CD4-positive, alpha-beta T cell (primary cell): Measurements from ENCODE around the gene PTPN5. TPM values are rescaled to one million over a fixed set of nuclear protein-coding genes. Genes with fewer than 3 reads are reported as not detected.
"Not testable (repeated sequence)": the region's sequence is repeated elsewhere in the genome, so short reads cannot be mapped to it uniquely, and the experiment has no call there.

ENCODE experiments used
- ATAC-seq: fragments of 200-7000 bp; cut with Tn5 transposase; one replicate; pipeline ENCODE4 v1.10.0; 2022; ENCODE audit warnings: mild to moderate bottlenecking; ENCODE audit not compliant: poor library complexity
- CTCF ChIA-PET: fragments of 350-600 bp; sonication (Branson Sonifier 250); formaldehyde crosslinking; loops from one replicate; lab custom pipeline; 2021; ENCODE audit warnings: antibody characterized with exemption, inconsistent platforms; lab: Charles Lee
- POLR2A ChIA-PET: fragments of 350-600 bp; sonication (Branson Sonifier 250); formaldehyde crosslinking; loops from one replicate; lab custom pipeline; 2021; ENCODE audit warnings: antibody characterized with exemption, inconsistent platforms; lab: Charles Lee
- DNase-seq, 14 experiments: peaks; one replicate each; pipeline ENCODE4 v3.0.0-alpha.2; 2013 to 2020; ENCODE audit warnings: mixed read lengths in 2 of 14
- H3K27ac ChIP-seq, 2 donors: one replicate each; pipeline versions ENCODE4 v1.5.1 to v1.7.0; 2013; ENCODE audit warnings: low read length in 2 of 2, low read depth in 1 of 2, mild to moderate bottlenecking in 1 of 2
- H3K27me3 ChIP-seq, 2 experiments: 1 replicate in 1 of 2; 2 replicates in 1 of 2; pipeline versions ENCODE4 v1.6.1 to v1.7.0; 2013; ENCODE audit warnings: low read length in 2 of 2, control low read depth in 1 of 2, mild to moderate bottlenecking in 1 of 2, moderate library complexity in 1 of 2; ENCODE audit not compliant: insufficient read depth in 2 of 2, control insufficient read depth in 1 of 2
- H3K36me3 ChIP-seq: one replicate; pipeline ENCODE4 v1.6.1; 2013; ENCODE audit warnings: low read length, control low read depth; ENCODE audit not compliant: insufficient read depth
- H3K4me1 ChIP-seq: one replicate; pipeline ENCODE4 v1.6.1; 2013; ENCODE audit warnings: low read length, control low read depth; ENCODE audit not compliant: insufficient read depth
- H3K4me3 ChIP-seq: one replicate; pipeline ENCODE4 v1.5.1; 2013; ENCODE audit warnings: mild to moderate bottlenecking, low read length, moderate library complexity
- H3K9me3 ChIP-seq, 2 experiments: 1 replicate in 1 of 2; 2 replicates in 1 of 2; pipeline versions ENCODE4 v1.6.1 to v1.7.0; 2013; ENCODE audit warnings: low read length in 2 of 2, mild to moderate bottlenecking in 2 of 2, control low read depth in 1 of 2, moderate library complexity in 1 of 2; ENCODE audit not compliant: control insufficient read depth in 1 of 2, insufficient read depth in 1 of 2
- H3K27ac Mint-ChIP-seq: one replicate; pipeline ENCODE4 v1.8.0; 2020; ENCODE audit warnings: mixed read lengths
- H3K27me3 Mint-ChIP-seq: one replicate; pipeline ENCODE4 v1.8.0; 2021; ENCODE audit warnings: mixed read lengths
- H3K36me3 Mint-ChIP-seq: one replicate; pipeline ENCODE4 v1.8.0; 2021; ENCODE audit warnings: low read depth, mixed read lengths
- H3K4me1 Mint-ChIP-seq: one replicate; pipeline ENCODE4 v1.8.0; 2021; ENCODE audit warnings: low read depth, mixed read lengths
- H3K4me3 Mint-ChIP-seq: one replicate; pipeline ENCODE4 v1.8.0; 2020; ENCODE audit warnings: mild to moderate bottlenecking, mixed read lengths
- H3K9me3 Mint-ChIP-seq: one replicate; pipeline ENCODE4 v1.8.0; 2020; ENCODE audit warnings: mixed read lengths
- CTCF ChIP-seq: fragments of 200-600 bp; IDR thresholded peaks from one replicate; pipeline ENCODE4 v1.8.0; 2022; ENCODE audit warnings: antibody characterized with exemption, mild to moderate bottlenecking
- intact Hi-C, 2 experiments: fragments of 100-400 bp; cut with DNase I in 1 of 2; cut with micrococcal nuclease in 1 of 2; formaldehyde crosslinking; loops; one replicate each; pipeline versions ENCODE4 v1.15.1 to v1.9.0; 2023 to 2025; cut with DNase I, micrococcal nuclease
- total RNA-seq, 174 experiments: library from RNA in 2 of 174; stranded (reverse) in 2 of 174; gene quantifications; one replicate each; pipeline ENCODE4 v1.2.3 and lab custom pipeline; 2021 to 2026

Gene PTPN5
- total RNA-seq, 2 experiments from 2014 or later: not detected

- Histone ChIP-seq H3K9me3 (no peaks in the 10 kb centered on the region), H3K4me1 (peaks cover 6% of the 10 kb centered on the region), H3K4me3 (no peak overlapping the region), H3K27me3 (no peaks in the 10 kb centered on the region), H3K27ac (no peak overlapping the region), H3K36me3 (no peaks in the 10 kb centered on the region)
- no peak for DNase-seq
- CTCF ChIA-PET: interaction anchor here (1.1 kb wide), 1 partner anchor 34 kb away, joined by 3 read pairs; no protein-coding TSS in a partner anchor
- intact Hi-C loops: no loop called here
- H3K27ac Mint-ChIP-seq: no peak overlapping the region
- H3K36me3 Mint-ChIP-seq: no peaks in the 10 kb centered on the region
- no peaks in the 10 kb centered on the region for H3K9me3 Mint-ChIP-seq
- H3K4me3 Mint-ChIP-seq: no peak overlapping the region
- no peak for ATAC-seq
- H3K4me1 Mint-ChIP-seq: peaks cover 3% of the 10 kb centered on the region
- POLR2A ChIA-PET: no interaction called here
- no peak for TF ChIP-seq CTCF
- H3K27me3 Mint-ChIP-seq: no peaks in the 10 kb centered on the region
These were observed 98.4 kb downstream of the PTPN5 start for GRCh38 chr11:18692941-18693760.

- POLR2A ChIA-PET, H3K9me3 Mint-ChIP-seq, H3K4me3 Mint-ChIP-seq, CTCF ChIA-PET, H3K36me3 ChIP-seq, H3K36me3 Mint-ChIP-seq, H3K27me3 ChIP-seq, H3K4me1 ChIP-seq, H3K27ac ChIP-seq, H3K4me3 ChIP-seq, intact Hi-C loops, H3K27me3 Mint-ChIP-seq, H3K9me3 ChIP-seq, H3K27ac Mint-ChIP-seq, DNase-seq, H3K4me1 Mint-ChIP-seq, ATAC-seq: not testable (repeated sequence)
These were observed 100.0 kb downstream of the PTPN5 start for GRCh38 chr11:18691467-18692140.

- Mint-ChIP-seq H3K4me3 (no peak overlapping the region), H3K36me3 (no peaks in the 10 kb centered on the region), H3K27me3 (no peaks in the 10 kb centered on the region), H3K27ac (no peak overlapping the region), H3K9me3 (no peaks in the 10 kb centered on the region), H3K4me1 (peaks cover 5% of the 10 kb centered on the region)
- TF ChIP-seq CTCF: no peak
- DNase-seq: no peak
- no peaks in the 10 kb centered on the region for H3K36me3 ChIP-seq
- H3K27me3 ChIP-seq: no peaks in the 10 kb centered on the region
- no peak for ATAC-seq
- H3K27ac ChIP-seq: no peak overlapping the region
- no peak overlapping the region for H3K4me3 ChIP-seq
- intact Hi-C loops: no loop called here
- ChIA-PET CTCF (no interaction called here), POLR2A (no interaction called here)
- H3K4me1 ChIP-seq: no peaks in the 10 kb centered on the region
- no peaks in the 10 kb centered on the region for H3K9me3 ChIP-seq
These were observed 107.3 kb downstream of the PTPN5 start for GRCh38 chr11:18684267-18684666.
